ENCODE data around the gene USP7.
"Not testable (repeated sequence)": the region's sequence is repeated elsewhere in the genome, so short reads cannot be mapped to it uniquely, and the experiment has no call there.

Gene USP7

GRCh38 chr16:8963821-8964441, at the start of gene USP7:
Gene USP7 (minus strand): TSS chr16:8963906. CDS start chr16:8963285, 621 bp downstream.
- peak; percentile 81 to 84 for DNase-seq (ENCODE audit: low read depth in 2 of 2)

- no peak for DNase-seq (ENCODE audit: low read depth in 2 of 2)
Measured at GRCh38 chr16:9013508-9013864, 49.8 kb upstream of the USP7 start.

- DNase-seq (ENCODE audit: low read depth in 2 of 2) = no peak
Measured at GRCh38 chr16:9012848-9013507, 49.3 kb upstream of the USP7 start.

- DNase-seq (ENCODE audit: low read depth in 2 of 2) = no peak
Measured at GRCh38 chr16:9012330-9012729, 48.6 kb upstream of the USP7 start.

- DNase-seq (ENCODE audit: low read depth in 2 of 2) = peak; percentile 23 to 34
Measured at GRCh38 chr16:9008601-9009260, 45.0 kb upstream of the USP7 start.

GRCh38 chr16:9007177-9007794, 43.6 kb upstream of the USP7 start:
- DNase-seq (ENCODE audit: low read depth in 2 of 2) = no peak

- no peak for DNase-seq (ENCODE audit: low read depth in 2 of 2)
Measured at GRCh38 chr16:9004183-9004582, 40.5 kb upstream of the USP7 start.

GRCh38 chr16:9003763-9004162, 40.1 kb upstream of the USP7 start:
- DNase-seq (ENCODE audit: low read depth in 2 of 2) = no peak

GRCh38 chr16:9003322-9003721, 39.6 kb upstream of the USP7 start:
- DNase-seq (ENCODE audit: low read depth in 2 of 2) = no peak

GRCh38 chr16:9002042-9002441, 38.3 kb upstream of the USP7 start:
- DNase-seq (ENCODE audit: low read depth in 2 of 2) = no peak

- DNase-seq (ENCODE audit: low read depth in 2 of 2) = no peak
Measured at GRCh38 chr16:9000664-9001063, 37.0 kb upstream of the USP7 start.

- no peak for DNase-seq (ENCODE audit: low read depth in 2 of 2)
Measured at GRCh38 chr16:8999800-9000199, 36.1 kb upstream of the USP7 start.

GRCh38 chr16:8998108-8998507, 34.4 kb upstream of the USP7 start:
- DNase-seq (ENCODE audit: low read depth in 2 of 2) = no peak

- no peak for DNase-seq (ENCODE audit: low read depth in 2 of 2)
Measured at GRCh38 chr16:8996891-8997290, 33.2 kb upstream of the USP7 start.

- DNase-seq (ENCODE audit: low read depth in 2 of 2) = no peak
Measured at GRCh38 chr16:8990445-8990844, 26.7 kb upstream of the USP7 start.

- no peak for DNase-seq (ENCODE audit: low read depth in 2 of 2)
Measured at GRCh38 chr16:8989099-8989878, 25.6 kb upstream of the USP7 start.

GRCh38 chr16:8986818-8987191, 23.1 kb upstream of the USP7 start:
- no peak for DNase-seq (ENCODE audit: low read depth in 2 of 2)

GRCh38 chr16:8986111-8986510, 22.4 kb upstream of the USP7 start:
- no peak for DNase-seq (ENCODE audit: low read depth in 2 of 2)

- no peak for DNase-seq (ENCODE audit: low read depth in 2 of 2)
Measured at GRCh38 chr16:8982816-8983215, 19.1 kb upstream of the USP7 start.

GRCh38 chr16:8981901-8982300, 18.2 kb upstream of the USP7 start:
- DNase-seq (ENCODE audit: low read depth in 2 of 2) = not testable (repeated sequence)

GRCh38 chr16:8976189-8976588, 12.5 kb upstream of the USP7 start:
- not testable (repeated sequence) for DNase-seq (ENCODE audit: low read depth in 2 of 2)

- no peak for DNase-seq (ENCODE audit: low read depth in 2 of 2)
Measured at GRCh38 chr16:8975039-8975438, 11.3 kb upstream of the USP7 start.
